Epithelial cell of esophagus (primary cell): Measurements from ENCODE around the gene ATP1A1.

Experiments used
- DNase-seq: peaks from one replicate; pipeline ENCODE4 v3.0.0; 2010; ENCODE audit warnings: low read depth
- H3K4me3 ChIP-seq: 2 replicates; pipeline ENCODE4 v1.5.1; 2011; ENCODE audit warnings: mild to moderate bottlenecking, low read length, control low read depth
- TF ChIP-seq, protein P1 (sequence below): IDR thresholded peaks from 2 replicates; pipeline ENCODE4 v1.5.1; 2011; ENCODE audit warnings: low read depth, mild to moderate bottlenecking, low read length, control low read depth, inconsistent platforms; ENCODE audit not compliant: insufficient read depth; ENCODE audit errors: missing control alignments

Gene ATP1A1

DNA sequence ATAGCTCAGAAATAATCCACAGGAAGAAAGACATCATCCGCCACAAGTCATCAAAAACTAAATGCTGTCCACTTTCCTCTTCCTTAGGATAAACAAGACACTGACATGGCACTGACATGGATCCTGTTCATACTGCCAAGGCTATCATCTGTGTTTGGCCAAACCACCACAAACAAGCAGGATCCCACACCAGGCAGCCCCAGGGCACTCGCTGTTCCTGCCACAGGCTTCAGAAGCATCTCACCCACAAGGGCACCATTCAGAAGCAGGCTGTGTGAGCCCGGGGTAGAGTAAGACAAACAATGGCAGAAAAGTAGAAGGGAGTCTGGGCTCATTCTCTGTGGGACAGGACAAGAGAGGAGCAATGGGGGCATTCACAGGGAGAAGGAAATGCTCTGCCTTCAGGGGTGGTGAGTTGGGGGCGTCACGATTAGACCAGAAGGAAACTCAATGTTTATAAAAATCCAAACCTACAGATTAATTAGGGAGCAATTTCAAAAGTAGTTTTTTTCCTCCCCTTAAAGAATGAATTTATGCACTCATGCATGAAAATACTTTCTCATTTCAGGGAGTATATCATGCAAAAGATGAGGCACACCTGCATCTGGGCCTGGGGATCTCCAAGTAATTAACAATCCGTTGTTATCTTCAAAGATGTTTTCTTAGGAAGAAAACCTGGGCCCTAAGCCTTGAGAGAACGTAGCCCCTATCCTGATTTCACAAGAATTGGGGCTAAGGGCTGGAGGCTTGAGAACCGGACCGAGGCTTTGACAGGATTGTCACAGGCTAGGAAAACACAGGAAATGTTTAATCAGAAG, 43.3 kb upstream of the ATP1A1 start:
- no peak overlapping the region for H3K4me3 ChIP-seq
- no peak for DNase-seq
- TF ChIP-seq, protein P1, sequence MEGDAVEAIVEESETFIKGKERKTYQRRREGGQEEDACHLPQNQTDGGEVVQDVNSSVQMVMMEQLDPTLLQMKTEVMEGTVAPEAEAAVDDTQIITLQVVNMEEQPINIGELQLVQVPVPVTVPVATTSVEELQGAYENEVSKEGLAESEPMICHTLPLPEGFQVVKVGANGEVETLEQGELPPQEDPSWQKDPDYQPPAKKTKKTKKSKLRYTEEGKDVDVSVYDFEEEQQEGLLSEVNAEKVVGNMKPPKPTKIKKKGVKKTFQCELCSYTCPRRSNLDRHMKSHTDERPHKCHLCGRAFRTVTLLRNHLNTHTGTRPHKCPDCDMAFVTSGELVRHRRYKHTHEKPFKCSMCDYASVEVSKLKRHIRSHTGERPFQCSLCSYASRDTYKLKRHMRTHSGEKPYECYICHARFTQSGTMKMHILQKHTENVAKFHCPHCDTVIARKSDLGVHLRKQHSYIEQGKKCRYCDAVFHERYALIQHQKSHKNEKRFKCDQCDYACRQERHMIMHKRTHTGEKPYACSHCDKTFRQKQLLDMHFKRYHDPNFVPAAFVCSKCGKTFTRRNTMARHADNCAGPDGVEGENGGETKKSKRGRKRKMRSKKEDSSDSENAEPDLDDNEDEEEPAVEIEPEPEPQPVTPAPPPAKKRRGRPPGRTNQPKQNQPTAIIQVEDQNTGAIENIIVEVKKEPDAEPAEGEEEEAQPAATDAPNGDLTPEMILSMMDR, result no peak

DNA sequence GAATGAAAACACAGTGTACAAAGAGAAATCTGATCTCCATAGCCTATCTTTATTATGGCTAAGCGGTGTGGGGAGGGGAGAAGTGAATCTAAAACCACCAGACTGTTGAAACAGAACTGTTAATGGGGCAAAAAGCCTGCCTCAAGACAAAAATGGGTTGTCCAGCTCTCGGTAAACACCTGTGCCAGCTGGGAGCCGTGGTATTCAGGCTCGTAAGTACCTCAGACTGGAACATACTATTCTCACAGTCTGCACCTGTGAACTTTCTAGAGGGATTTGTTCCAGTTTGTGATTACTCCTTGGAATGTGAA, 42.7 kb upstream of the ATP1A1 start:
- DNase-seq, result no peak
- no peak overlapping the region for H3K4me3 ChIP-seq
- TF ChIP-seq, protein P1, result no peak

DNA sequence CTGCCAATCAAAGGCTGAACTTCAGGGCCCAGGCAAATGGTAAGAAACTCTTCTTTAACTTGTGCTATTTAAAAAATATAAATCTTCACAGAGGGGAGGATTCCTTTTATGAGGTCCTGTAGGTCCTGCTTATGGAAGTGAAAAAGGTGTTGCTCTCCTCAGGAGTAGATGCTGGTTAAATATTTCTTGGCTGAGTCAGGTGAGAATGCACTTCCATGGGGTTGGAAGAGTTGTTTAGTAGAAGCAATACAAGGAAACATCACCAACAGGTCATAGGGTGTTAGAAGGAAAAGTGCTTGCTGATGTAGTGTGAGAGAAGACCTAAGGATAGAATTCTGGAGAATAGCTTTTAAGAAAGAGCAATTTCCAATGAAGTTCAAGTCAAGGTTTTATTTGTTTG, 42.2 kb upstream of the ATP1A1 start:
- DNase-seq, result peak; percentile 37
- H3K4me3 ChIP-seq, result no peak overlapping the region
- TF ChIP-seq, protein P1, result no peak

DNA sequence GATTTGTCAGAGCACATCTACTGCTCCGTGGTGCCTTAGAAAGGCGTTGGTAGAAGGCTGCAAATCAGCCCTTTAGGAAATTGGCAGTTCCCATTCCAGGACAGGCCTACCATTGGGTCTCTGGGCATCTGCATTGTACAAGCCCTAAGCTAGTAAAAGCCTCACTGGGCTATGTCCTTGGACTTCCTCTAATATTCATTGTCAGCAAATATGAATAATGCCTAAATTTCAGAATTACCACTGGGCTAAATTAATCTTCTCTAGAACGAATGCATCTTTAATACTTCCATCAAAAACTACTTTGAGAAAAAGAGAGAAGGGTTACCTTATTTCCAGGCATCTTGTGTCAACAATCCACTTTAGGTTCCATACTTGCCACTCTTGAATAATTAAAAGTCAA, 41.5 kb upstream of the ATP1A1 start:
- no peak for DNase-seq
- H3K4me3 ChIP-seq, result no peak overlapping the region
- TF ChIP-seq, protein P1, result no peak

DNA sequence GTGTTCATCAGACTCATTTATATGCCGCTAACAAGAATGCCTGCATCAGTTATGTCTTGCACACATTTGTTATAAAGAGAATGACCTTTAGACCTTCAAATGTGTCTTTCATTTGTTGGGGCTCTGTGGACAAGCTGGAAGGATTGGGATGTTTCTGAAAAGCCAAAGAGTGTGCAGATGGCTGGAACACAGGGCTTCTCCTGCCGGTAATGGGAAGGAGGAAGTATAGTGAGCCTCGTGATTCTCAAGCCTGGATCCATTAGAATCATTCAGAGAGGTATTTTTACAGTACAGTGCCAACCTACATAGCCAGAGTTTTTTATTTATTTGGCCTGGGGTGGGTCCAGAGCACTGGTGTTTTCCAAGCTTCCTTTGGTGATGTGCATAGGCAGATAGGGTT, 40.6 kb upstream of the ATP1A1 start:
- TF ChIP-seq, protein P1, result no peak

DNA sequence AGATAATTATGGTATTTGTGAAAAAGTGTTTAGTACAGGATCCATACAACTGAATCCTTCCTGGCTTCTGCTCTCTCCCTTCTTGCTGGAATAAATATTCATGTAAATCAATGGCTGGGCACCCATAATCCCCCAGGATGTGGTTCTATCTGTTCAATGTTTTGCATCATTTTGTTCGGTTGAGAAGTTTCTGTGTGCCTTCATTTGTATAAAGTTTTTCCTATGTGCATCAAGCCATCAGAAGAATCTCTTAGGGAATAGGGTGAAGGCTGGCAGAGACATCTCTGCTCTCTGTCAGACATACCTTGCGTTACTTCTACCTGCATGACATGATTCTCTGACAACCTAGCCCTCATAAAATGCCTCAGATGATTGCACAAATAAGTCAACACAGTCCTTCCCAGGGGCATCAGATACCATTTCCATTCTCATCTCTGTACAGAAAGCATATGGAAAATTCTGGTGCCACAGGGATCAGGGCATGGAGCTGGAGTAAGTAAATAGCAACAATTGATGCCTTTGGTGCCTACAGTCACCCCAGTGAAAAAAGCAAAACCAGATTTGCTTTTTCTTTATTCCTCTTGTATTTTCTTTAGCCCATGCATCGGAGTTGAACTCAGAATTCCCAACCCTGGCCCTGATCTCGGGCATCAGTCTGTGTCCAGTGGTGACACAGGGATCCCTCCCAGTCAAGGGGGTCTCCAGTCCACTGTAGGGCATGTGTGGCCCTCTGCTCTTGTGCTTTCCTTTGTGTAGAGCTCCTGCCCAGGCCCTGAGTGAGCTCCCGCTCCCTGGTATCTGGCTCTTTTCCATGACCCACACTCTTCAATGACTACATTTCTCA, 39.7 kb upstream of the ATP1A1 start:
- TF ChIP-seq, protein P1, result no peak

More for the DNA sequence above, 40.6 kb upstream of the ATP1A1 start:
- H3K4me3 ChIP-seq, result no peak overlapping the region
- no peak for DNase-seq

More for the DNA sequence above, 39.7 kb upstream of the ATP1A1 start:
- DNase-seq, result no peak
- no peak overlapping the region for H3K4me3 ChIP-seq
